NB4 (cell line): ENCODE measurements around the gene TUBGCP3.

Source experiments
- DNase-seq: peaks from one replicate; pipeline ENCODE4 v3.0.0; 2010; ENCODE audit warnings: low read depth
- H3K4me3 ChIP-seq: one replicate; pipeline ENCODE4 v1.5.1; 2011; ENCODE audit warnings: mild to moderate bottlenecking, low read depth, low read length, moderate library complexity
- MYC ChIP-seq: IDR thresholded peaks from 2 replicates; pipeline ENCODE4 v1.6.1; 2011; ENCODE audit warnings: low read depth, low read length
- POLR2A ChIP-seq: IDR thresholded peaks from 2 replicates; pipeline ENCODE4 v1.6.1; 2011; ENCODE audit warnings: mild to moderate bottlenecking; ENCODE audit not compliant: insufficient read length; ENCODE audit errors: extremely low read depth
- TF ChIP-seq, protein P1 (sequence below): IDR thresholded peaks from one replicate; pipeline ENCODE4 v1.5.1; 2012; ENCODE audit warnings: low read depth, low read length
- TF ChIP-seq, protein P2 (sequence below): IDR thresholded peaks from 2 replicates; pipeline ENCODE4 v1.6.1; 2011; ENCODE audit warnings: low read depth, low read length

The TUBGCP3 gene

DNA sequence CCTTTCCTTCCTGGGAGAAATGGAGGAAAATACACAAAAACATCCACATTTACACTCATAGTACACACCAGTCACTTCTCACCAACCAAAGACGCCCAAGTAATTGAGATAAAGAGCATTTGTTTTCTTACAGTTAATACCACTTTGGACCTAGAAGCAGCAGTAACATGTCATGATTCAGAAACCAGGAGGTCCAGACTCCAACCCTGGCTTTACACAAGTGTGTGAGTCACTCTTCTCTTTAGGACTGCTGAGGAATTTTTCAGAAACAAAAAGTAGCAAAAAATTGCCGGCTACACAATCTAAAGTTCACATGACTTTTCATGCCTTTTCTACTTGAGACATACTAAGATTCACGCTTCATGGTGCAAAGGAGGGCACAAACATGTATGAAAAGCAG, 42.1 kb downstream of the TUBGCP3 start:
- no peak overlapping the region for H3K4me3 ChIP-seq
- TF ChIP-seq MYC: no peak
- no peak for TF ChIP-seq POLR2A
- TF ChIP-seq, protein P1, sequence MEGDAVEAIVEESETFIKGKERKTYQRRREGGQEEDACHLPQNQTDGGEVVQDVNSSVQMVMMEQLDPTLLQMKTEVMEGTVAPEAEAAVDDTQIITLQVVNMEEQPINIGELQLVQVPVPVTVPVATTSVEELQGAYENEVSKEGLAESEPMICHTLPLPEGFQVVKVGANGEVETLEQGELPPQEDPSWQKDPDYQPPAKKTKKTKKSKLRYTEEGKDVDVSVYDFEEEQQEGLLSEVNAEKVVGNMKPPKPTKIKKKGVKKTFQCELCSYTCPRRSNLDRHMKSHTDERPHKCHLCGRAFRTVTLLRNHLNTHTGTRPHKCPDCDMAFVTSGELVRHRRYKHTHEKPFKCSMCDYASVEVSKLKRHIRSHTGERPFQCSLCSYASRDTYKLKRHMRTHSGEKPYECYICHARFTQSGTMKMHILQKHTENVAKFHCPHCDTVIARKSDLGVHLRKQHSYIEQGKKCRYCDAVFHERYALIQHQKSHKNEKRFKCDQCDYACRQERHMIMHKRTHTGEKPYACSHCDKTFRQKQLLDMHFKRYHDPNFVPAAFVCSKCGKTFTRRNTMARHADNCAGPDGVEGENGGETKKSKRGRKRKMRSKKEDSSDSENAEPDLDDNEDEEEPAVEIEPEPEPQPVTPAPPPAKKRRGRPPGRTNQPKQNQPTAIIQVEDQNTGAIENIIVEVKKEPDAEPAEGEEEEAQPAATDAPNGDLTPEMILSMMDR: no peak
- TF ChIP-seq, protein P2, sequence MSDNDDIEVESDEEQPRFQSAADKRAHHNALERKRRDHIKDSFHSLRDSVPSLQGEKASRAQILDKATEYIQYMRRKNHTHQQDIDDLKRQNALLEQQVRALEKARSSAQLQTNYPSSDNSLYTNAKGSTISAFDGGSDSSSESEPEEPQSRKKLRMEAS: no peak
- no peak for DNase-seq

DNA sequence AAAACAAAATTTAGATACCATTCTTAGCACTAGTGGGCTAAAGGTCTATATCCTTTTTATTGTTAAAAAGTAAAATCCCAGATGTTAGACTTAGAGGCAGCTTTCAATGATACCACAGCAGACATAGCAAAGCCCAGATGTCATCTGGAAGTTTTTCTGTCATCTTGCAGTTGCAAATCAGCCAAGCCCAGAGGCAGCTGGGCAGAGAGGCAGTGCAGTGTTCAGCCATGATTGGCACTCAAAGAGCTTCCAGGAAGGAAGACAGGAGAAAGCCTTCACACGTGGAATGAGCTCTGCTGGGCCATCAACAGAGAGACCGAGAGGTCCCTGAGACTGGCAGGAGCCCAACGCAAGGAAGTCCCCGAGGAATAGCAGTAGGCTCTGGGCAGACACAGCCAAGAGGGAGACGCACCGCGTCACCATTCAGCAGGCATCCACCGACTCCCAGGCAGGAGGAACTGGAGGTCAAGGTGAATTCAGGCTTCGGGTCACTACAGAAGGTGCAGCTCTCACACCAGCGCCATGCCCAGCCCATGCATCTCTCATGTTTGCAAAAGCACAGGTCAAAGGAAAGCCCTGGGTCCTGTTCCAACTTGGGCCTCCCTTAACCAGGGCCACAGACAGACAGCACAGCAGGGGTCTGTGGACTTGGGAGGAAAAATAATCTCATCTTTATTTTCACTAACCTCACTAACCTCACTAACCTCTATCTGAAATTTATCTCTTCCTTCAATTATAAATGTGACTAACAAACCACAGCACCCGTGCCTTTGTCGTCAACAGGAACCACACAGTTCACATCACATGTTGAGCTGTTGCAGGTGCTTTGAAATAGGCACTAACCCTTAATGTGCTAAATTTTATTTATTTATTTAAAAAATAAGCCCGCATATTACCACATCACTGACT, 54.9 kb downstream of the TUBGCP3 start:
- peak; percentile 24 for DNase-seq
- TF ChIP-seq, protein P1: no peak
- TF ChIP-seq POLR2A: no peak
- TF ChIP-seq, protein P2: no peak
- TF ChIP-seq MYC: no peak

DNA sequence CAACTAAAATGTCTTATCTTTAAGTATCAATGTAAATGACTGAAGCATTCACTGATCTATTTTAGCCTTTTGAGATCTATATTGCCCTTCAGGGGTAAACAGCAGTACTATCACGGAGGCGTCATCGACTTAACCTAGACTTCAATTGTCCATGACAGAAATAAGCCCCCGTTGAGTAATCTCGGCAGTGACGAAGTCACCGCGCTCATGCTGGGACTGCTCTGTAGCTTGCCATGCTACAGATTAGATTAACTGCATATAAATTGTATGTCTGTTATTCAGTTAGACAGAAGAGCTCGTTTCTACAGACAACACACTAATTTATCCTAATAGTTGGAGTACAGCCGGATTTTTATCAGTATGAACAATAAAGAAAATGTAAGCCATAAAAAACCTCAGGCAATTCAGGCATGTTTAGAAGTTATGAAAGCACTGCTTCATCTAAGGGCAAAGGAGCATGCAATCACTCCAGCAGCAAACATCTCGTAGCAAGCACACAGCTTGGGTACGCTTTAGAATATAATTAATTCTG, 56.6 kb downstream of the TUBGCP3 start:
- H3K4me3 ChIP-seq: no peak overlapping the region
- TF ChIP-seq, protein P1: no peak
- TF ChIP-seq MYC (no peak), POLR2A (no peak)
- TF ChIP-seq, protein P2: no peak
- DNase-seq: no peak

More for the DNA sequence above, 54.9 kb downstream of the TUBGCP3 start:
- no peak overlapping the region for H3K4me3 ChIP-seq

DNA sequence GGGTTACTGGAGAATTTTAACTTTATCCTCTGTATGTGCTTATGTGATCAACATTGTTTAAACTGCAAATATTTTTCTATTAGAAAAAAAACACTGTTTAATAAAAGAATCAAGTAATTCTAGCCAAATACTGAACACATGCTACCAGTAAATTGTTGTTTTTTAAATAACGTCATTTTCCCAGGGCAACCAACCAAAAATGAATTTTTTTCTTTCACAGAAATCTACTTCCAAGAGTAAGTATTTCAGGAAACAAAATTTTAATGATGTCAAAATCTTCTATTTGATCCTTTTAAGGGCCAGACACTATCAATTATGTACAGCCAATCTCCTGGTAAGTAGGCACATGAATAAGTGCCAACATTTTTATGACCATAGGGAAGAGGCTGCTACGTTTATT, 57.1 kb downstream of the TUBGCP3 start:
- H3K4me3 ChIP-seq: no peak overlapping the region
- TF ChIP-seq, protein P1: no peak
- TF ChIP-seq, protein P2: no peak
- no peak for TF ChIP-seq POLR2A
- TF ChIP-seq MYC: no peak
- no peak for DNase-seq

DNA sequence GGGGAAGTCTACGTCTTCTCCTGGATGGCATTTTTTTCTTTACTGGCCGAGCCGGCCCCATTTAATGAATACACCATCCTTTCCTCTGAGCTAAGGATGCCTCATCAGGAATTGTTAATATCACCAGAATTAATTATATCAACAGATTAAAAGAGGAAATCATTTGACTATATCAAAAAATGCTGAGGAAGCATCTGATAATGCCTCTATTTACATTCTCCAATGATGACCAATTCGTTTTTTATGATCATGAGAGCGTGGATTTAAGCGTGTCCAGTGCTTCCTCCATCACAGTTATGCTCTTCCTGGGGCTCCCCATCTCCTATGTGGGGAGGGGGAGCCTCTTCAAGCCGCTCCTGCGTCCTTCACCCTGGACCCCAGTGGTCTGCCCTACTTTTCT, 58.7 kb downstream of the TUBGCP3 start:
- H3K4me3 ChIP-seq: no peak overlapping the region
- no peak for TF ChIP-seq MYC
- no peak for TF ChIP-seq POLR2A
- TF ChIP-seq, protein P2: no peak
- no peak for DNase-seq

DNA sequence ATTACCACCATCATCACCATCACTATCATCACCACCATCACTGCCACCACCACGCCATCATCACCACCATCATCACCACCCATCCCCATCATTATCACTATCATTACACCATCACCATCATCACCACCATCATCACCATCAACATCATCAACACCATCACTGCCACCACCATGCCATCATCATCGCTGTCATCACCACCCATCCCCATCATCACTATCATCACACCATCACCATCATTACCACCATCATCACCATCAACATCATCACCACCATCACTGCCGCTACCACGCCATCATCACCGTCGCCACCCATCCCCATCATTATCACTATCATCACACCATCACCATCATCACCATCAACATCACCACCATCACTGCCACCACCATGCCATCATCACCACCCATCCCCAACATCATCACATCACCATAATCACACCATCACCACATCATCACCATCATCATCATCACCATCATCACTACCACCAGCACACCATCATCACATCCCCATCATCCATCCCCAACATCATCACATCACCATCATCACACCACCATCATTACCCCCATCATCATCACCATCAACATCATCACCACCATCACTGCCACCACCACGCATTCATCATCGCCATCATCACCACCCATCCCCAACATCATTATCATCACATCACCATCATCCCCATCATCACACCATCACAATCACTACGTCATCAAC, 61.7 kb downstream of the TUBGCP3 start:
- no peak for TF ChIP-seq MYC
- TF ChIP-seq POLR2A: no peak
- TF ChIP-seq, protein P2: no peak
- TF ChIP-seq, protein P1: no peak
- DNase-seq: no peak

More for the DNA sequence above, 61.7 kb downstream of the TUBGCP3 start:
- no peak overlapping the region for H3K4me3 ChIP-seq
